ENCODE measurements around the gene CYP39A1. TPM values are rescaled to one million over a fixed set of nuclear protein-coding genes. Genes with fewer than 3 reads are reported as not detected.

The CYP39A1 gene
- total and polyA plus RNA-seq, 9 of the 15 experiments (the other 6 are each of a cell fraction or from before 2014, with no cell fraction given), result not detected

DNA sequence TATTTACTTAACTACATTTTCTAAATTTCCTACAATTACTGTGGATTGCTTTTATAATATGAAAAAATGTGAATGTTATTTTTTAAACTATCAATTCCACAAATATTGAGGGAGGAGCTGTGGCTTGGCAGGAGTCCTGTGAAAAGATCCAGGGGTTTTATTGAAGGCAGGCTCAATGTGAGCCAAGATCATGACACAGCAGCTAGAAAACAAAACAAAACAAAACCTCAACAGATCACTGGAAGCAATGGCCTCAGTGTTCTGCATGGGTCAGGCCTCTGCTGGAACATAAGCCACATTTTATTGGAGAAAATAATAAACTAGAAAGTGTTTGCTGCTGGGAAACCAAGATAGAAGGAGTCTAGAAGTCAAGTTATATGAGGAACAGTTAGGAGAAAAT is 142.0 kb downstream of the CYP39A1 start:
- no peaks in the 10 kb centered on the region for H4K20me1 ChIP-seq (replicated peaks; ENCODE audit: control insufficient read depth, insufficient read depth, low read length)
- no peak overlapping the region for H3K4me2 ChIP-seq (ENCODE audit: insufficient read depth, low read length)
- no peaks in the 10 kb centered on the region for H3K27me3 ChIP-seq (ENCODE audit: control insufficient read depth in 2 of 2, insufficient read depth in 2 of 2, low read length in 2 of 2)
- no peaks in the 10 kb centered on the region for H3K9me3 ChIP-seq (replicated peaks; ENCODE audit: control insufficient read depth, insufficient read depth, low read depth, low read length)
- no peaks in the 10 kb centered on the region for H3K9me1 ChIP-seq (ENCODE audit: control insufficient read depth, insufficient read depth, low read length)
- no peaks in the 10 kb centered on the region for H3K4me1 ChIP-seq (replicated peaks in 1 of 2; ENCODE audit: control insufficient read depth in 2 of 2, insufficient read depth in 2 of 2, low read length in 2 of 2)
- in situ Hi-C loops (cut with MboI) (no loop called here), intact Hi-C loops (cut with micrococcal nuclease) (no loop called here)
- no peak overlapping the region for H3K4me3 ChIP-seq
- H3K79me2 ChIP-seq (ENCODE audit: control insufficient read depth, insufficient read depth, low read length), result no peaks in the 10 kb centered on the region
- H2AFZ ChIP-seq (ENCODE audit: low read depth, low read length), result no peak overlapping the region
- no peak overlapping the region for H3K27ac ChIP-seq (ENCODE audit: extremely low read depth, low read depth, low read length)
- DNase-seq (ENCODE audit: extremely low read depth in 1 of 4, low spot score in 3 of 4), result no peak
- no peak for ATAC-seq
- BruUV-seq (replicated peaks), result no TSS peak
- ChIA-PET POLR2A (no interaction called here), CTCF (ENCODE audit: low intra/inter-chr PET ratio) (no interaction called here)
- no peak overlapping the region for H3K9ac ChIP-seq (ENCODE audit: insufficient read depth in 1 of 2, low read depth in 2 of 2, low read length in 2 of 2)
- TF ChIP-seq, protein P1, sequence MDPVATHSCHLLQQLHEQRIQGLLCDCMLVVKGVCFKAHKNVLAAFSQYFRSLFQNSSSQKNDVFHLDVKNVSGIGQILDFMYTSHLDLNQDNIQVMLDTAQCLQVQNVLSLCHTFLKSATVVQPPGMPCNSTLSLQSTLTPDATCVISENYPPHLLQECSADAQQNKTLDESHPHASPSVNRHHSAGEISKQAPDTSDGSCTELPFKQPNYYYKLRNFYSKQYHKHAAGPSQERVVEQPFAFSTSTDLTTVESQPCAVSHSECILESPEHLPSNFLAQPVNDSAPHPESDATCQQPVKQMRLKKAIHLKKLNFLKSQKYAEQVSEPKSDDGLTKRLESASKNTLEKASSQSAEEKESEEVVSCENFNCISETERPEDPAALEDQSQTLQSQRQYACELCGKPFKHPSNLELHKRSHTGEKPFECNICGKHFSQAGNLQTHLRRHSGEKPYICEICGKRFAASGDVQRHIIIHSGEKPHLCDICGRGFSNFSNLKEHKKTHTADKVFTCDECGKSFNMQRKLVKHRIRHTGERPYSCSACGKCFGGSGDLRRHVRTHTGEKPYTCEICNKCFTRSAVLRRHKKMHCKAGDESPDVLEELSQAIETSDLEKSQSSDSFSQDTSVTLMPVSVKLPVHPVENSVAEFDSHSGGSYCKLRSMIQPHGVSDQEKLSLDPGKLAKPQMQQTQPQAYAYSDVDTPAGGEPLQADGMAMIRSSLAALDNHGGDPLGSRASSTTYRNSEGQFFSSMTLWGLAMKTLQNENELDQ (CRISPR knock-in tag; IDR thresholded peaks at IDR 0.05; ENCODE audit: borderline replicate concordance), result no peak
- TF ChIP-seq ZNF707 (CRISPR knock-in tag; conservative IDR thresholded peaks at IDR 0.05) (no peak), MECOM (CRISPR knock-in tag; IDR thresholded peaks at IDR 0.05) (no peak), ZNF57 (CRISPR knock-in tag; IDR thresholded peaks at IDR 0.05) (no peak), NFE2L1 (tag; IDR thresholded peaks at IDR 0.05; ENCODE audit: borderline replicate concordance, low read depth) (no peak), ATF1 (CRISPR knock-in tag; IDR thresholded peaks at IDR 0.05) (no peak), ATF1 (tag; IDR thresholded peaks at IDR 0.05) (no peak)
- TF ChIP-seq, protein P2, sequence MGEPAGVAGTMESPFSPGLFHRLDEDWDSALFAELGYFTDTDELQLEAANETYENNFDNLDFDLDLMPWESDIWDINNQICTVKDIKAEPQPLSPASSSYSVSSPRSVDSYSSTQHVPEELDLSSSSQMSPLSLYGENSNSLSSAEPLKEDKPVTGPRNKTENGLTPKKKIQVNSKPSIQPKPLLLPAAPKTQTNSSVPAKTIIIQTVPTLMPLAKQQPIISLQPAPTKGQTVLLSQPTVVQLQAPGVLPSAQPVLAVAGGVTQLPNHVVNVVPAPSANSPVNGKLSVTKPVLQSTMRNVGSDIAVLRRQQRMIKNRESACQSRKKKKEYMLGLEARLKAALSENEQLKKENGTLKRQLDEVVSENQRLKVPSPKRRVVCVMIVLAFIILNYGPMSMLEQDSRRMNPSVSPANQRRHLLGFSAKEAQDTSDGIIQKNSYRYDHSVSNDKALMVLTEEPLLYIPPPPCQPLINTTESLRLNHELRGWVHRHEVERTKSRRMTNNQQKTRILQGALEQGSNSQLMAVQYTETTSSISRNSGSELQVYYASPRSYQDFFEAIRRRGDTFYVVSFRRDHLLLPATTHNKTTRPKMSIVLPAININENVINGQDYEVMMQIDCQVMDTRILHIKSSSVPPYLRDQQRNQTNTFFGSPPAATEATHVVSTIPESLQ (CRISPR knock-in tag; IDR thresholded peaks at IDR 0.05), result no peak
- H3K36me3 ChIP-seq (ENCODE audit: control insufficient read depth, insufficient read depth, low read length), result no peaks in the 10 kb centered on the region
- FAIRE-seq, result no peak

All from K562 (cell line).